Thyroid gland (tissue), 4 donors: ENCODE data around the gene FDXACB1.

Experiments
- POLR2A ChIP-seq, 2 donors: fragments of 450-650 bp; IDR thresholded peaks; one replicate each; pipeline ENCODE4 v1.6.1; 2017; ENCODE audit warnings: antibody characterized with exemption in 2 of 2, mild to moderate bottlenecking in 2 of 2, moderate library complexity in 1 of 2
- TF ChIP-seq, protein P1 (sequence below), 6 experiments: fragments of 200-600 bp in 3 of 6; fragments of 450-650 bp in 3 of 6; sonication (generic) in 3 of 6; IDR thresholded peaks; one replicate each; pipeline ENCODE4 v1.5.1; 2016 to 2019; ENCODE audit warnings: antibody characterized with exemption in 6 of 6, mild to moderate bottlenecking in 2 of 6, inconsistent platforms in 1 of 6, moderate library complexity in 1 of 6

GRCh38 chr11:111840143-111840542, 38.8 kb downstream of the FDXACB1 start:
- TF ChIP-seq, protein P1, sequence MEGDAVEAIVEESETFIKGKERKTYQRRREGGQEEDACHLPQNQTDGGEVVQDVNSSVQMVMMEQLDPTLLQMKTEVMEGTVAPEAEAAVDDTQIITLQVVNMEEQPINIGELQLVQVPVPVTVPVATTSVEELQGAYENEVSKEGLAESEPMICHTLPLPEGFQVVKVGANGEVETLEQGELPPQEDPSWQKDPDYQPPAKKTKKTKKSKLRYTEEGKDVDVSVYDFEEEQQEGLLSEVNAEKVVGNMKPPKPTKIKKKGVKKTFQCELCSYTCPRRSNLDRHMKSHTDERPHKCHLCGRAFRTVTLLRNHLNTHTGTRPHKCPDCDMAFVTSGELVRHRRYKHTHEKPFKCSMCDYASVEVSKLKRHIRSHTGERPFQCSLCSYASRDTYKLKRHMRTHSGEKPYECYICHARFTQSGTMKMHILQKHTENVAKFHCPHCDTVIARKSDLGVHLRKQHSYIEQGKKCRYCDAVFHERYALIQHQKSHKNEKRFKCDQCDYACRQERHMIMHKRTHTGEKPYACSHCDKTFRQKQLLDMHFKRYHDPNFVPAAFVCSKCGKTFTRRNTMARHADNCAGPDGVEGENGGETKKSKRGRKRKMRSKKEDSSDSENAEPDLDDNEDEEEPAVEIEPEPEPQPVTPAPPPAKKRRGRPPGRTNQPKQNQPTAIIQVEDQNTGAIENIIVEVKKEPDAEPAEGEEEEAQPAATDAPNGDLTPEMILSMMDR (IDR thresholded peaks at IDR 0.05), result no peak
- no peak for TF ChIP-seq POLR2A (IDR thresholded peaks at IDR 0.05)
